H1 (cell line): Measurements from ENCODE around the gene CNTROB. TPM values are rescaled to one million over a fixed set of nuclear protein-coding genes. Genes with fewer than 3 reads are reported as not detected.

Source experiments
- CTCF ChIA-PET: fragments of 300-600 bp; sonication (Branson Sonifier 250); formaldehyde crosslinking; loops from one replicate; lab custom pipeline; 2021; ENCODE audit not compliant: partially characterized antibody; lab: Charles Lee
- POLR2A ChIA-PET: fragments of 300-600 bp; sonication (Branson Sonifier 250); formaldehyde crosslinking; loops from one replicate; lab custom pipeline; 2021; ENCODE audit warnings: inconsistent platforms; ENCODE audit not compliant: partially characterized antibody; lab: Charles Lee
- DNase-seq, 2 experiments: peaks; one replicate each; pipeline versions ENCODE4 v3.0.0 to v3.0.0-alpha.2; 2010 to 2022; ENCODE audit warnings: low spot score in 2 of 2, low read depth in 1 of 2, mixed read lengths in 1 of 2
- FAIRE-seq: peaks from 2 replicates; lab custom pipeline; 2011; peaks lifted over from hg19 to GRCh38; lab: Jason Lieb, UNC
- H2AFZ ChIP-seq: 2 replicates; pipeline ENCODE4 v1.8.1; 2012; ENCODE audit warnings: low read length, inconsistent platforms
- H2AK5ac ChIP-seq: 2 replicates; pipeline ENCODE4 v1.6.1; 2013; ENCODE audit warnings: low read depth, low read length
- H2BK120ac ChIP-seq: replicated peaks from 2 replicates; pipeline ENCODE3; 2013; ENCODE audit warnings: low read depth, low read length, inconsistent platforms
- H2BK12ac ChIP-seq: 2 replicates; pipeline ENCODE4 v1.6.1; 2013; ENCODE audit warnings: low read depth, low read length
- H2BK15ac ChIP-seq: 2 replicates; pipeline ENCODE4 v1.6.1; 2013; ENCODE audit warnings: low read length
- H2BK20ac ChIP-seq: 2 replicates; pipeline ENCODE4 v1.6.1; 2013; ENCODE audit warnings: low read length
- H2BK5ac ChIP-seq: 2 replicates; pipeline ENCODE4 v1.6.1; 2013; ENCODE audit warnings: low read depth, low read length
- H3K14ac ChIP-seq: 2 replicates; pipeline ENCODE4 v1.6.1; 2013; ENCODE audit warnings: inconsistent platforms; ENCODE audit not compliant: insufficient read length
- H3K18ac ChIP-seq: 2 replicates; pipeline ENCODE4 v1.6.1; 2013; ENCODE audit warnings: low read length; ENCODE audit errors: extremely low read depth
- H3K23ac ChIP-seq: 2 replicates; pipeline ENCODE4 v1.6.1; 2013; ENCODE audit warnings: inconsistent platforms; ENCODE audit not compliant: insufficient read length
- H3K23me2 ChIP-seq: 2 replicates; pipeline ENCODE4 v1.6.1; 2013; ENCODE audit warnings: low read depth, low read length
- H3K27ac ChIP-seq: 2 replicates; pipeline ENCODE4 v1.6.1; 2011; ENCODE audit warnings: low read depth, low read length, inconsistent platforms
- H3K27me3 ChIP-seq, 4 experiments: replicated peaks in 1 of 4; 1 replicate in 1 of 4; 2 replicates in 3 of 4; pipeline versions ENCODE4 v1.6.1 to v1.8.1; 2011 to 2013; ENCODE audit warnings: low read length in 3 of 4, mild to moderate bottlenecking in 3 of 4, inconsistent platforms in 2 of 4, mixed read lengths in 2 of 4, moderate library complexity in 1 of 4; ENCODE audit not compliant: control insufficient read depth in 3 of 4, insufficient read depth in 3 of 4; ENCODE audit errors: extremely low read depth in 1 of 4
- H3K36me3 ChIP-seq, 4 experiments: 2 replicates each; pipeline versions ENCODE4 v1.6.1 to v1.8.1; 2011 to 2013; ENCODE audit warnings: mild to moderate bottlenecking in 4 of 4, low read length in 3 of 4, moderate library complexity in 2 of 4, control low read depth in 1 of 4, inconsistent platforms in 1 of 4; ENCODE audit not compliant: insufficient read depth in 4 of 4, control insufficient read depth in 2 of 4
- H3K4ac ChIP-seq: replicated peaks from 2 replicates; pipeline ENCODE3; 2013; ENCODE audit warnings: low read length, low read depth, mixed read lengths, inconsistent platforms; ENCODE audit not compliant: insufficient read length
- H3K4me1 ChIP-seq, 4 experiments: replicated peaks in 1 of 4; 1 replicate in 1 of 4; 2 replicates in 3 of 4; pipeline versions ENCODE4 v1.6.1 to v1.8.1; 2011 to 2013; ENCODE audit warnings: low read length in 3 of 4, inconsistent platforms in 2 of 4, mixed read lengths in 1 of 4; ENCODE audit not compliant: insufficient read depth in 4 of 4, control insufficient read depth in 3 of 4
- H3K4me2 ChIP-seq, 2 experiments: 2 replicates each; pipeline versions ENCODE4 v1.6.1 to v1.8.1; 2011 to 2013; ENCODE audit warnings: low read depth in 2 of 2, low read length in 2 of 2, control low read depth in 1 of 2, inconsistent platforms in 1 of 2, mild to moderate bottlenecking in 1 of 2; ENCODE audit not compliant: insufficient read depth in 1 of 2
- H3K4me3 ChIP-seq, 4 experiments: fragments of 200-600, 300-600 bp in 1 of 4; sonication (generic), shearing (Covaris generic), sonication (Bioruptor Twin) in 1 of 4; 2 replicates each; pipeline versions ENCODE4 v1.5.1 to v1.8.1; 2011 to 2016; ENCODE audit warnings: low read length in 4 of 4, low read depth in 3 of 4, control low read depth in 2 of 4, inconsistent platforms in 2 of 4, mild to moderate bottlenecking in 2 of 4, mixed read lengths in 1 of 4, moderate library complexity in 1 of 4; ENCODE audit not compliant: insufficient read depth in 2 of 4; ENCODE audit errors: extremely low read depth in 1 of 4
- H3K56ac ChIP-seq: replicated peaks from 2 replicates; pipeline ENCODE3; 2013; ENCODE audit warnings: low read depth, mild to moderate bottlenecking, mixed read lengths, low read length, inconsistent platforms; ENCODE audit not compliant: insufficient read length
- H3K79me1 ChIP-seq: 2 replicates; pipeline ENCODE4 v1.6.1; 2013; ENCODE audit warnings: low read depth, low read length, control low read depth
- H3K79me2 ChIP-seq, 2 experiments: 2 replicates each; pipeline versions ENCODE4 v1.6.1 to v1.8.1; 2012 to 2013; ENCODE audit warnings: low read length in 2 of 2, mild to moderate bottlenecking in 2 of 2, inconsistent platforms in 1 of 2; ENCODE audit not compliant: insufficient read depth in 2 of 2, control insufficient read depth in 1 of 2
- H3K9ac ChIP-seq, 4 experiments: replicated peaks in 1 of 4; 1 replicate in 1 of 4; 2 replicates in 3 of 4; pipeline versions ENCODE4 v1.6.1 to v1.8.1; 2011 to 2013; ENCODE audit warnings: low read depth in 3 of 4, low read length in 3 of 4, control low read depth in 2 of 4, mild to moderate bottlenecking in 2 of 4, moderate library complexity in 2 of 4, inconsistent platforms in 1 of 4; ENCODE audit errors: extremely low read depth in 1 of 4
- H3K9me3 ChIP-seq, 2 experiments: 2 replicates each; pipeline versions ENCODE4 v1.6.1 to v1.8.1; 2012 to 2013; ENCODE audit warnings: mild to moderate bottlenecking in 2 of 2, moderate library complexity in 2 of 2, control low read depth in 1 of 2, inconsistent platforms in 1 of 2, low read depth in 1 of 2, low read length in 1 of 2, mixed read lengths in 1 of 2; ENCODE audit not compliant: insufficient read depth in 2 of 2
- H4K20me1 ChIP-seq, 2 experiments: replicated peaks in 1 of 2; 2 replicates each; pipeline versions ENCODE3 to v1.8.1; 2011 to 2013; ENCODE audit warnings: inconsistent platforms in 2 of 2, low read length in 2 of 2, mild to moderate bottlenecking in 1 of 2; ENCODE audit not compliant: insufficient read depth in 2 of 2, control insufficient read depth in 1 of 2
- H4K5ac ChIP-seq: 2 replicates; pipeline ENCODE4 v1.6.1; 2013; ENCODE audit warnings: low read length, low read depth, mixed read lengths, inconsistent platforms; ENCODE audit not compliant: insufficient read length
- H4K8ac ChIP-seq: 2 replicates; pipeline ENCODE4 v1.8.0; 2013; ENCODE audit warnings: mild to moderate bottlenecking, moderate library complexity, low read length, inconsistent platforms; ENCODE audit not compliant: insufficient read depth; ENCODE audit errors: extremely low read depth
- H4K91ac ChIP-seq: replicated peaks from 2 replicates; pipeline ENCODE3; 2013; ENCODE audit warnings: low read length, mixed read lengths, inconsistent platforms; ENCODE audit not compliant: insufficient read length
- CHD2 ChIP-seq: IDR thresholded peaks from 2 replicates; pipeline ENCODE4 v1.6.1; 2012; ENCODE audit warnings: low read length, improper control_type of control experiment
- RFX5 ChIP-seq: IDR thresholded peaks from 2 replicates; pipeline ENCODE4 v1.6.1; 2011; ENCODE audit warnings: low read depth, low read length, improper control_type of control experiment, borderline replicate concordance
- USF2 ChIP-seq: IDR thresholded peaks from 2 replicates; pipeline ENCODE4 v1.6.1; 2011; ENCODE audit warnings: low read length, improper control_type of control experiment
- WGBS, 2 experiments: shearing (Covaris generic) in 1 of 2; methylation state at CpG; one replicate each; pipeline versions ENCODE4 v1.1.6 to v1.1.7; 2013 to 2015; ENCODE audit warnings: low lambda C conversion rate in 2 of 2, mixed read lengths in 2 of 2, inconsistent platforms in 1 of 2, low coverage in 1 of 2, missing lambda C conversion rate in 1 of 2; ENCODE audit not compliant: insufficient replicate concordance in 2 of 2, insufficient coverage in 1 of 2, insufficient read length in 1 of 2; ENCODE audit errors: extremely low coverage in 1 of 2, missing lambda C conversion rate in 1 of 2; 5-methylcytosine and 5-hydroxymethylcytosine counted together
- polyA plus RNA-seq, 7 experiments: library from polyadenylated mRNA; depleted of rRNA in 3 of 7; stranded (reverse) in 5 of 7; unstranded in 2 of 7; fragments of >200 nt in 5 of 7; fragments of 200-250 nt in 2 of 7; gene quantifications; 1 replicate in 5 of 7; 2 replicates in 1 of 7; 4 replicates in 1 of 7; pipeline versions ENCODE4 v1.2.1 to v1.2.3, GENCODE V29; 2011 to 2013; ENCODE audit warnings: missing spikeins in 2 of 7, mixed read lengths in 2 of 7
- total RNA-seq: library from RNA; stranded (reverse); fragmentation: NEBNext Ultra II Directional; extraction: Animal tissue kit (Norgen Biotek cat#: 25700); gene quantifications from 2 replicates; pipeline ENCODE4 v1.2.1, GENCODE V29; 2021

Gene CNTROB
- total and polyA plus RNA-seq, 2 of the 8 experiments (the other 6 are each of a cell fraction or from before 2014, with no cell fraction given), result 20.5 to 31.9 TPM

GRCh38 chr17:7910711-7911110 is 21.3 kb upstream of the CNTROB start:
- Histone ChIP-seq H4K8ac (no peak overlapping the region), H4K20me1 (peaks cover 0 to 2% of the 10 kb centered on the region in 2 experiments), H3K56ac (no peak overlapping the region), H2BK120ac (no peak overlapping the region), H3K9ac (no peak overlapping the region), H4K5ac (no peak overlapping the region), H3K4me3 (no peak overlapping the region), H2AK5ac (no peak overlapping the region), H3K4ac (no peak overlapping the region), H3K14ac (no peak overlapping the region), H3K23me2 (peaks cover 4% of the 10 kb centered on the region), H3K4me2 (no peak overlapping the region), H3K79me1 (no peaks in the 10 kb centered on the region), H2BK5ac (no peak overlapping the region), H4K91ac (no peak overlapping the region), H3K79me2 (no peaks in the 10 kb centered on the region), H3K36me3 (peaks cover 0 to 3% (median 1%) of the 10 kb centered on the region in 4 experiments; a peak in 4 of 8 replicates), H2BK12ac (no peak overlapping the region), H2AFZ (no peak overlapping the region), H2BK15ac (no peak overlapping the region), H3K23ac (no peak overlapping the region), H3K27ac (no peak overlapping the region), H2BK20ac (no peak overlapping the region), H3K9me3 (no peaks in the 10 kb centered on the region), H3K18ac (no peak overlapping the region), H3K27me3 (peaks cover 0 to 9% (median 7%) of the 10 kb centered on the region in 4 experiments; a peak in 5 of 7 replicates), H3K4me1 (peaks cover 0 to 6% (median 2%) of the 10 kb centered on the region in 4 experiments; a peak in 4 of 7 replicates)
- CTCF ChIA-PET, result interaction anchor here (0.8 to 6.0 kb wide), 7 partner anchors 22 to 147 kb away, joined by 3 to 57 read pairs (median 5); partner anchors contain the start of gene CHD3
- DNase-seq (no peak), FAIRE-seq (no peak)
- TF ChIP-seq CHD2, result no peak
- TF ChIP-seq USF2, result no peak
- TF ChIP-seq RFX5, result no peak
- 97% methylated on average over 13 of the region's 13 CpGs; no CpG with 5 or more reads in 1 of the 2 experiments for WGBS, 2 experiments
- POLR2A ChIA-PET, result no interaction called here
